ENCODE results near the gene C1orf167.
"Not testable (repeated sequence)": the region's sequence is repeated elsewhere in the genome, so short reads cannot be mapped to it uniquely, and the experiment has no call there.

The C1orf167 gene

GRCh38 chr1:11803924-11804665 is 42.1 kb downstream of the C1orf167 start:
- DNase-seq: not testable (repeated sequence)

GRCh38 chr1:11804666-11805421 is 42.9 kb downstream of the C1orf167 start:
- peak; percentile 39 to 47 for DNase-seq

GRCh38 chr1:11805422-11806306 is 43.7 kb downstream of the C1orf167 start, which contains the start of the genes CLCN6 and MTHFR:
CLCN6 (plus strand) TSS chr1:11806191; CDS start chr1:11806263, 72 bp downstream.
MTHFR (minus strand) TSS chr1:11805964; CDS start chr1:11803116, 2,848 bp downstream.
- DNase-seq: peak; percentile 96 to 97

GRCh38 chr1:11806307-11806936 is 44.4 kb downstream of the C1orf167 start:
- DNase-seq: no peak

GRCh38 chr1:11807133-11807532 is 45.1 kb downstream of the C1orf167 start:
- no peak for DNase-seq

GRCh38 chr1:11813021-11813420 is 51.0 kb downstream of the C1orf167 start:
- DNase-seq: no peak

GRCh38 chr1:11817192-11817591 is 55.2 kb downstream of the C1orf167 start:
- DNase-seq: no peak

- no peak for DNase-seq
Observed at GRCh38 chr1:11822091-11822490, 60.1 kb downstream of the C1orf167 start.

- no peak for DNase-seq
Observed at GRCh38 chr1:11823366-11824137, 61.6 kb downstream of the C1orf167 start.

- no peak for DNase-seq
Observed at GRCh38 chr1:11825131-11825530, 63.1 kb downstream of the C1orf167 start.

- no peak for DNase-seq
Observed at GRCh38 chr1:11826946-11827345, 65.0 kb downstream of the C1orf167 start.

GRCh38 chr1:11828511-11828910 is 66.5 kb downstream of the C1orf167 start:
- DNase-seq: no peak

GRCh38 chr1:11831945-11832725 is 70.1 kb downstream of the C1orf167 start:
- DNase-seq: no peak

GRCh38 chr1:11833497-11833896 is 71.5 kb downstream of the C1orf167 start:
- no peak for DNase-seq

- no peak for DNase-seq
Observed at GRCh38 chr1:11833900-11834299, 71.9 kb downstream of the C1orf167 start.

GRCh38 chr1:11835441-11836225 is 73.6 kb downstream of the C1orf167 start:
- DNase-seq: no peak

- no peak for DNase-seq
Observed at GRCh38 chr1:11836955-11837766, 75.2 kb downstream of the C1orf167 start.

GRCh38 chr1:11837767-11838348 is 75.9 kb downstream of the C1orf167 start:
- DNase-seq: no peak
